Activated naive CD8-positive, alpha-beta T cell treated with anti-CD3 and anti-CD28 coated beads for 36 hours (primary cell): Measurements from ENCODE around the gene NRTN. TPM values are rescaled to one million over a fixed set of nuclear protein-coding genes. Genes with fewer than 3 reads are reported as not detected.
"Not testable (repeated sequence)": the region's sequence is repeated elsewhere in the genome, so short reads cannot be mapped to it uniquely, and the experiment has no call there.

ENCODE experiments used
- DNase-seq: peaks from one replicate; pipeline ENCODE4 v3.0.0; 2021
- H3K27ac Mint-ChIP-seq: one replicate; pipeline ENCODE4 v1.8.0; 2022; ENCODE audit warnings: mild to moderate bottlenecking, moderate library complexity, mixed read lengths
- H3K27me3 Mint-ChIP-seq: one replicate; pipeline ENCODE4 v1.8.0; 2022; ENCODE audit warnings: mild to moderate bottlenecking, mixed read lengths
- H3K36me3 Mint-ChIP-seq: one replicate; pipeline ENCODE4 v1.8.0; 2021; ENCODE audit warnings: mild to moderate bottlenecking, mixed read lengths
- H3K4me1 Mint-ChIP-seq: one replicate; pipeline ENCODE4 v1.8.0; 2021; ENCODE audit warnings: mixed read lengths
- H3K4me3 Mint-ChIP-seq: one replicate; pipeline ENCODE4 v1.8.0; 2022; ENCODE audit warnings: mild to moderate bottlenecking, moderate library complexity, mixed read lengths
- H3K9me3 Mint-ChIP-seq: one replicate; pipeline ENCODE4 v1.8.0; 2022; ENCODE audit warnings: mixed read lengths
- total RNA-seq, 2 experiments: library from RNA; stranded (reverse); gene quantifications; one replicate each; pipeline ENCODE4 v1.2.3, GENCODE V29; 2021

NRTN gene, protein sequence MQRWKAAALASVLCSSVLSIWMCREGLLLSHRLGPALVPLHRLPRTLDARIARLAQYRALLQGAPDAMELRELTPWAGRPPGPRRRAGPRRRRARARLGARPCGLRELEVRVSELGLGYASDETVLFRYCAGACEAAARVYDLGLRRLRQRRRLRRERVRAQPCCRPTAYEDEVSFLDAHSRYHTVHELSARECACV
- total RNA-seq, result under 1 TPM; 0.21 to 0.38 TPM

DNA sequence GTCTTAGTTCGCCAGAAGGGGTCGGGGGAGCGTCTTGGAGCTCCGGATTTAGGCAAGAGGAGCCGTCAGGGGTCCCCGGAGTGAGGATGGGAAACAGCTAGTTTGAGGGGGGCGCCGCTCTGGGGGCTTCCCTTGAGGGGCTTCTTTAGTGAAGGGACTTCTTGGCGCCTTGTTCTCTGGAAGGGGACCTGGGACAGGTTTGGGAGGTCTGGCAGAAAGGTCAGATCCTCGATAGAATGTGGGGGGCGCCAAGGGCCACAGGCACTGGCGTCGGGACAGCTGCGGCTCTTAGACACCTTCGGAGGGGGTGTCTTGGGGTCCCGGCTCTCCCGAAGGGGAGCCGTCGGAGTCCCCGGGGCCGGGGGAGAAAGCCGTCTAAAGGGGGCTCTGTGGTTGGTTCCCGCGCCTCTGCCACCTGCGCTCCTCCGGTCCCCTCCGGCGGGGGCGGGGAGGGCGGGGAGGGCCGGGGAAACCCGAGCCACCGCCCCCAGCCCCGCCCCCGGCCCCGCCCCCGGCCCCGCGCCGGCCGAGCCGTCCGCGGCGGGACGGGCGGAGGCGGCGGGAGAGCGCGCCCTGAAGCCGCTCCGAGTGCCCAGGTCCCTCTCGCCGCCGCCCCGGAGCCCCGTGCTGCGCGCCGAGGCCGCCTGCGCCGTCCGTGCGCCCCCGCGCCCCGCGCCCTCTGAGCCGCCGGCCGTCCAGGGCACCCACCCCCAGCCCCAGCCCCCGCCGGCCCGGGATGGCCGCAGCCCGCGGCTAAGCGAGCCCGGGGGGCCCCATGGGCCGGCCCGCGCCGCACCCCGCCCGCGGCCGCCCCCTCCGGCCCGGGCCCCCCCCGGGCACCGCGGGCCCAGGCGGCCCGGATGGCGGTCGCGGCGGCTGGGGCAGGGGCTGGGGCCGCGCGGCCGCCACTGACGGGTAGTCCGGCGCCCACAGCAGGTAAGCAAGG, at the start of gene NRTN:
Gene NRTN (plus strand): TSS at position 552 of the 946 bp plus-strand sequence. CDS start 19,099 bp downstream, outside the sequence.
- peak within 1 kb of the TSS; percentile 68 for H3K4me3 Mint-ChIP-seq
- H3K36me3 Mint-ChIP-seq, result no peaks in the 10 kb centered on the region
- peak; percentile 57 for DNase-seq
- peaks cover 35% of the 10 kb centered on the region for H3K27me3 Mint-ChIP-seq
- peaks cover 19% of the 10 kb centered on the region for H3K4me1 Mint-ChIP-seq
- peak within 1 kb of the TSS; percentile 34 for H3K27ac Mint-ChIP-seq
- no peaks in the 10 kb centered on the region for H3K9me3 Mint-ChIP-seq

DNA sequence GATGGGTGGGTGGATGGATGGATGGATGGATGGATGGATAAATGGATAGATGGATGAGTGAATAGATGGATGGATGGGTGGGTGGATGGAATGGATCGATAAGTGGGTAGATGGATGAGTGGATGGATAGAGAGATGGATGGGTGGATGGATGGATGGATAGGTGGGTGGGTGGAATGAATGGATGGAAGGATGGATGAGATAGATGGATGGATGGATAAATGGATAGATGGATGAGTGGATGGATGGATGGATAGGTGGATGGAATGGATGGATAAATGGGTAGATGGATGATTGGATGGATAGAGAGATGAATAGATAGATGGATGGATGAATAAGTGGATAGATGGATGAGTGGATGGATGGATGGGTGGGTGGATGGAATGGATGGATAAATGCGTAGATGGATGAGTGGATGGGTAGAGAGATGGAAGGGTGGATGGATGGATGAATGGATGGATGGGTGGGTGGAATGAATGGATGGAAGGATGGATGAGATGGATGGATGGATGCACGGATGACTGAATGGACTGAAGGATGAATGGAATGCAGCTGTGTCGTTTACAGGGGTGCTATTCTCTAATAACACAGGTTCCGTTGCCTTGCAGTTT, 42.2 kb upstream of the NRTN start:
- H3K4me3 Mint-ChIP-seq, result no peak overlapping the region
- H3K9me3 Mint-ChIP-seq, result no peaks in the 10 kb centered on the region
- DNase-seq, result no peak
- H3K27me3 Mint-ChIP-seq, result peaks cover 4% of the 10 kb centered on the region
- H3K27ac Mint-ChIP-seq, result no peak overlapping the region
- no peaks in the 10 kb centered on the region for H3K4me1 Mint-ChIP-seq
- no peaks in the 10 kb centered on the region for H3K36me3 Mint-ChIP-seq

DNA sequence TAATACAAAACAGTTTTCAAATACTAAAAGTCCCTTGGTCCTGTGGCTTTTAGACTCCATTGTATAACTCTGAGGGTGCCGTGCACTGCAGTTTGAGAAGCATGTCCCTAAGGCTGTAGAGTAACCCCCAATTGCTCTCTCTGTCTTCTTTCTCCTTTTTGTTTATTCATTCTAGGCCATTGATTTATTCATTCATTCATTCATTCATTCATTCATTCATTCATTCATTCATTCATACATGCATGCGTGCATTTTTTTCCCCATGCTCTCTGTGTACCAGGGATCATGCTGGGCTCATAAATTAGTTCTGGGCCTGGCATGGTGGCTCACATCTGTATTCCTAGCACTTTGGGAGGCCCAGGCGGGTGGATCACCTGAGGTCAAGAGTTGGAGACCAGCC, 39.6 kb upstream of the NRTN start:
- no peaks in the 10 kb centered on the region for H3K27me3 Mint-ChIP-seq

DNA sequence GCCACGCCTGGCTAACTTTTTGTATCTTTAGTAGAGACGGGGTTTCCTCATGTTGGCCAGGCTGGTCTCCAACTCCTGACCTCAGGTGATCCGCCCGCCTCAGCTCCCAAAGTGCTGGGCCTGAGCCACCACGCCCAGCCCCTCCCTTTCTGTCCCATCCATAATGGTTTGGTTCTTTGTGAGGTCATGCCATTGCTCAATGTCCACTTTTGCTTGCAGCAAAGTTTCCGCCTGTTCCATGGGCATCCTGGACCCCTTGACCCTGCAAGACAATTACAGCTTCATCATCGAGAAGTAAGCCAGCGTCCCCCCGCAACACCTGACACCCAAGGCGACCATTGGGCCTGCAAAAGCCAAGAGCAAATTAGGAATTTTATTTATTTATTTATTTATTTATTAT, 36.9 kb upstream of the NRTN start:
- no peak overlapping the region for H3K4me3 Mint-ChIP-seq
- no peak overlapping the region for H3K27ac Mint-ChIP-seq
- peaks cover 3% of the 10 kb centered on the region for H3K27me3 Mint-ChIP-seq
- H3K9me3 Mint-ChIP-seq, result no peaks in the 10 kb centered on the region
- no peaks in the 10 kb centered on the region for H3K4me1 Mint-ChIP-seq
- DNase-seq, result no peak
- H3K36me3 Mint-ChIP-seq, result no peaks in the 10 kb centered on the region

More for the DNA sequence above, 39.6 kb upstream of the NRTN start:
- Mint-ChIP-seq H3K36me3 (no peaks in the 10 kb centered on the region), H3K9me3 (no peaks in the 10 kb centered on the region), H3K4me3 (no peak overlapping the region), H3K4me1 (no peaks in the 10 kb centered on the region), H3K27ac (no peak overlapping the region)
- DNase-seq, result no peak

DNA sequence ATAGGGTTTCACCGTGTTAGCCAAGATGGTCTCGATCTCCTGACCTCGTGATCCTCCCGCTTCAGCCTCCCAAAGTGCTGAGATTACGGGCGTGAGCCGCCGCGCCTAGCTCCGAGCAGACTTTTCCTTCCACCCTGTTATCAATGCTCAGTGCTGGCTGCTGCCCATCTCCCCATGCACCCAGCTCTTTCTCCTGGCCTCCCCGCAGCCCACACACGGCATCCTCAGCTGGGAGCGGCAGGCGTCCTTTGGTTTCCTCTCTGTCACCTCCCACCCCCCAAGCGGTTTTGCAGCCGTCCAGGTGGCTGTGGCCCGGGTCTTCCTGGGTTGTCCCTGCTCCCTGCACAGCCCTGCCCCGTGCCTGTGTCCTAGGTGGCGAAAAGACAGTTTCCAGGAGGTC, 32.5 kb upstream of the NRTN start:
- Mint-ChIP-seq H3K4me1 (no peaks in the 10 kb centered on the region), H3K27ac (no peak overlapping the region), H3K4me3 (no peak overlapping the region), H3K9me3 (no peaks in the 10 kb centered on the region), H3K36me3 (no peaks in the 10 kb centered on the region), H3K27me3 (peaks cover 10% of the 10 kb centered on the region)
- DNase-seq, result no peak

DNA sequence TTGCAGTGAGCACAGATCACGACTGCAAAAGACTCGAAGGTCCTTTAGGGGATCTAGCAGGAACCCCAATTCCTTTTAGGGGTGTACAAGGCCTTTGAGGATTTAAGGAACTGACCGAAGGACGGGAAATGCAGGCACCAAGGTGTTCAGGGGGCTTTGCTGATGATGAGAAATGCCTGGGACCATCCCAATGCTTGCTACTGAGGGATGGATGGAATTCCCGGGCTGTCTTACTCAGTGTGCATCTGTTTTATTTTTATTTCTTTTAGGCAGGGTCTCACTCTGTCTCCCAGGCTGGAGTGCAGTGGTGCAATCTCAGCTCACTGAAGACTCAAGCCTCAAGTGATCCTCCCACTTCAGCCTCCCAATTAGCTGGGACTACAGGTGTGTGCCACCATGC, 31.6 kb upstream of the NRTN start:
- H3K36me3 Mint-ChIP-seq, result no peaks in the 10 kb centered on the region

DNA sequence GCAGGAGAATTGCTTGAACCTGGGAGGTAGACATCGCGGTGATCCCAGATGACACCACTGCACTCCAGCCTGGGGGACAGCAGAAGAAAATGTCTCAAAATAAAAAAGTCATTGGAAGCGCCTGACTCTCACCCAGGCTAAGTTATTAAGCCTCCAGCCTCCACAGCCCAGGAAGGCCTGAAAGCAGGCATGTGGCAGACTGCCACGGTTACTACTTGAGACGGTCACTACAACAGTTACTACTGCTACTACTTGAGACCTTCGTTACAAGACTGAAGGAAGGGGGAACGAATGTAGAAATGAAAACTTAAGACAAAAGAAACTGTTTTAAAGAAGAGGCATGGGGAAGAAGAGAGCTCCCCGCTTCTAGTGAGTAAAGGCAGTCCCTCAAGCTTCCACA, 29.9 kb upstream of the NRTN start:
- Mint-ChIP-seq H3K4me3 (no peak overlapping the region), H3K27me3 (peaks cover 10% of the 10 kb centered on the region), H3K9me3 (no peaks in the 10 kb centered on the region), H3K27ac (no peak overlapping the region), H3K36me3 (no peaks in the 10 kb centered on the region), H3K4me1 (no peaks in the 10 kb centered on the region)
- DNase-seq, result no peak

More for the DNA sequence above, 31.6 kb upstream of the NRTN start:
- DNase-seq, result no peak
- Mint-ChIP-seq H3K4me3 (no peak overlapping the region), H3K9me3 (no peaks in the 10 kb centered on the region), H3K27me3 (peaks cover 10% of the 10 kb centered on the region), H3K4me1 (no peaks in the 10 kb centered on the region), H3K27ac (no peak overlapping the region)

DNA sequence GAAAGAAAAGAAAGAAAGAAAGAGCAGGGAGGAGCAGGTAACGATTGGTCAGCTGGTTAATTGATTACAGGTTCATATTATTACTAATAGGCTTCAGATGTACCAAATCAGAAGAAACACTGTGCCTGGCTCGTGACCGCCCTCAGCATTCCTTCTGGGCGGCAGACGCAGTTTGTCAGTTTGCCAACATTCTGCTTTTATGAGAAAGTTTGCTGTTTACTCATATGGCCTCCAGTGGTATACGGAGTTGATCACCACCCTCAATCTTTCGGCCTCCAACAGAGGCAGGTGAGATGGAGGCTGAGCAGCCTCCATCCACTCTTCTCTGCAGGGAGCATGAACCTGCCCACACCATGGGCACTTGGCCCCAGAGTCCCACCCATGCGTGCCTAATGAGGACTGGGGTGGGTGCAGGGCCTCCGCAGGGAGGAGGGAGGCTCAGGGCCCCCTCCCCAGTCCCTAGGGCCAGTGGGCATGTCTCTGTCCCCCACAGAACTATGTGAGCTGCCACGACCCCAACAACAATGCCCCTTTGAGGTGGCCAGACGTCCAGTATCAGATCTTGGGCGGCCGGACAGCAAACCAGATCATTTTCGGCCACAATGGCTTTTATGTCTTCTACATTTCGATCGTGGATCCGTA, 29.1 kb upstream of the NRTN start:
- Mint-ChIP-seq H3K4me3 (no peak overlapping the region), H3K27me3 (peaks cover 10% of the 10 kb centered on the region), H3K36me3 (no peaks in the 10 kb centered on the region), H3K4me1 (no peaks in the 10 kb centered on the region), H3K27ac (no peak overlapping the region), H3K9me3 (no peaks in the 10 kb centered on the region)
- no peak for DNase-seq

DNA sequence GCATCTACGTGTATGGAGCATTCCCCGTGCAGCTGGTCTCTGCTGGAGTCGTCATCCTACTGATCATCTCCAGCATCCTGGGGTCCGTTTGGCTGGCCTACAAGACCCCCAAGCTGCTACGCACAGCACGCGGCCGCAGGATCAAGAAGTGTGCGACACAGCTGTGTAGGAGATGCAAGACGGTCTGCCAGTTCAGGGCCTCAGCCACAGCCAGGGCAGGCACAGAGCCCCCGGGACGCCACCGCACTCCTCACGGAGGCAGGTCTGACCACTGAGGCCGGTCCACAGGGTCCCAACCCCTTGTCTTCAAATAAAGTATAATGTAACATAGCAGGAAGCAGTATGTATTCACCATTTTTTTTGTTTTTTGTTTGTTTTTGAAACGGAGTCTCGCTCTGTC, 26.5 kb upstream of the NRTN start:
- no peaks in the 10 kb centered on the region for H3K9me3 Mint-ChIP-seq
- no peak for DNase-seq
- peaks cover 2% of the 10 kb centered on the region for H3K27me3 Mint-ChIP-seq
- no peak overlapping the region for H3K4me3 Mint-ChIP-seq
- no peaks in the 10 kb centered on the region for H3K4me1 Mint-ChIP-seq
- H3K27ac Mint-ChIP-seq, result no peak overlapping the region
- no peaks in the 10 kb centered on the region for H3K36me3 Mint-ChIP-seq

DNA sequence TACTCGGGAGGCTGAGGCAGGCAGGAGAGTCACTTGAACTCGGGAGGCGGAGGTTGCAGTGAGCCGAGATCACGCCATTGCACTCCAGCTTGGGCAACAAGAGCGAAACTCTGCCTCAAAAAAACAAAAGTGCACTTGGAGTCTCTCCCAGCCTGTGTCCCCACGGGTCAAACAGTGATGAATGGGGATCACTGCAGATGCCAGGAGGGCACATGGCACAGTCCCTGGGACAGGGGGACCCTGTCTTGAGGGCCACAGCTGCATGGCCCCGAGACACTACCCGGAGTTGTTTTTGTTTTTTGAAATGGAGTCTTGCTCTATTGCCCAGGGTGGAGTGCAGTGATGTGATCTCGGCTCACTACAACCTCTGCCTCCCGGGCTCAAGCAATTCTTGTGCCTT, 24.0 kb upstream of the NRTN start:
- H3K27me3 Mint-ChIP-seq, H3K4me3 Mint-ChIP-seq, H3K36me3 Mint-ChIP-seq, DNase-seq, H3K27ac Mint-ChIP-seq, H3K9me3 Mint-ChIP-seq, H3K4me1 Mint-ChIP-seq: not testable (repeated sequence)

DNA sequence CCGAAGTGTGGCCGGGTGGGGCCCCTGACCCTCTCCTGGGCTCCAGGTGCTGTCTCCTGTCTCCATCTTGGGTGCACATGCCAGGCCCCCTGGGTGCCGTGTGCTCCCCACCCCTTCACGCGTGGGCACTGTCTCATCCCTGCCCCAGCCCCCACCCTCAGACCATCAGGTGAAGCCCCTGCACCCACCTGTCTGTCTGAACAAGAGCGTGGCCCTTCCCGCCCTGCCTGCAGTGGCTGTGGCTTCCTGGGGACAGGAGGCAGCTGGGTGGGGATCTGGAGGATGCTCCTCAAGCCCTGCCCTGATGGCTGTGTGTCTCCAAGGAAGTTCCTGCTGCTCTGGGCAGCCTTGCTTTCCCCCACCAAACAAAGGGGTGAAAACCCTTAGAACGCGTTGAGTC, 22.5 kb upstream of the NRTN start:
- no peak overlapping the region for H3K4me3 Mint-ChIP-seq
- peaks cover 12% of the 10 kb centered on the region for H3K36me3 Mint-ChIP-seq
- H3K27me3 Mint-ChIP-seq, result no peaks in the 10 kb centered on the region
- H3K9me3 Mint-ChIP-seq, result no peaks in the 10 kb centered on the region
- no peak for DNase-seq
- H3K27ac Mint-ChIP-seq, result no peak overlapping the region
- H3K4me1 Mint-ChIP-seq, result no peaks in the 10 kb centered on the region

DNA sequence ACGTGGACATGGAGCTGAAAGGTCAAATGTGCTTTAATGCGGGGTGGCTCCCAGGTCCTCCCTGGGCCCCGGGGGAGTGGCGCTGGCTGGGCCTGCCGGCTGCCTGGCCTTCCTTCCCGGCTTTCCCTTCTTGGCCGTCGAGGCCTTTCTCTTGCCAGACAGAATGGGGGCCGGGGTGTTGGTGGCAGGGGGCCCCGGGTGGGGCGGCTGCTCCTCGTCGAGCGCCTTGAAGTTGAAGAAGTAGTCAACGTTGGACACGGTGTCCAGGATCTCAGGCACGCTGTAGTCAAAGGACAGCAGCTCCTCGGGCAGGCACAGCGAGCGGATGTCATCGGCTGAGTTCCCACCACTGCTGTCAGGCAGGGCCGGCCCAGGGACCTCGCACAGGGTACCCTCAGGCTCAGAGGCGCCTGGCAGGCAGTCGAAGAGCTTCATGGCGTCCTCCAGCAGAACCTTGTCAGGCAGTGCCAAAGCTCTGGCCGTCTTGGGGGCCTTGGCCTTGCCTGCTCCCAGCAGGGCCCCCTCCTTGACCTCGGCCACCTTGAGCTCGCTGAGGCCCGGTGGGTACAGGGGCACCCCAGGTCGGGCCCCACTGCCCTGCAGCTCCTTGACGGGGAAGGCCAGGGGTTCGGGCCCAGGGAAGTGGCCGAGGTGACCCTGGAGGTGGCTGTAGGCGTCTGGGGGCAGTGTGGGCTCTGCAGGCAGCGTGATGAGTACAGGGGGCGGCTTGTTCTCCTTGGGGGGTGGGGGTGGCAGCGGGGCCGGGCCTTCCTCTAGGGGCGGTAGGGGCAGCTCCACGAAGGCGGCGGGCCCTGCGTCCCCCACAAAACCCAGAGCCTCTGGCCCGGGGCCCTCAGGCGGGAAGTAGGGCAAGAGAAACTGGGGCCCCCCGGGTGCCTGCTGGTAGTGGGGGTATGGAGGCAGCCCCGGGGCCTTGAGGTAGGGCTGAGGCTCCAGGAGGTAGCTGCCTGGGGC, 21.6 kb upstream of the NRTN start:
- Mint-ChIP-seq H3K4me3 (no peak overlapping the region), H3K27ac (no peak overlapping the region), H3K4me1 (no peaks in the 10 kb centered on the region), H3K36me3 (peaks cover 15% of the 10 kb centered on the region), H3K9me3 (no peaks in the 10 kb centered on the region), H3K27me3 (no peaks in the 10 kb centered on the region)
- no peak for DNase-seq

DNA sequence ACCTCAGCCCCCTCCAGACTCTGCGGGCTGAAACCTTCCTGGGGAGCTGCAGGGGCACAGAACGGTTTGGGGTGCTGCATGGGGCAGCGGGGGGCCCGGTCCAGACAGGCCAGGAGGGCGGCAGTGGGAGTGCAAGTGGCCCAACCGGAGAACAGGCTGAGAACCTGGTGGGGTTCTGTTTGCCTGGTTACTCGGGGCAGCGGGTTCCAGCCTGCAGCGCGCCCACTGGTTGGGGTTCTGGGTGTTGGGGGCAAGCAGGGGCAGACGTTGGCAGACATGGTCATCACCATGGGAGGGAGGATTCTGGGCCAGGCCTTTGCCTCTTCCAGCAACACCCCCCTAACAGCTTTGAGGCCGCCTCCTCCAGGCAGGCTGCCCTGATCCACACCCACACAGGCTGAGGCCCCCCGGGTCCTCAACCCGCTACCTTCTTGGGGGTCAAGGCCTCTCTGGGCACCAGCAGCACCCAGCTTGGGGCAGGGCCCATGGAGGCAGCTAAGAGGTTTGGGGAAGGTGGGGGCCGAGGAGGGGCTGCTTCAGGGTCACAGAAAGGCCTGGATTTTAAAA, 20.2 kb upstream of the NRTN start, which contains the start of gene PRR22:
Gene PRR22 (minus strand): TSS at position 166 of the 567 bp plus-strand sequence. CDS start 86 bp downstream, at position 80.
- DNase-seq, result no peak
- Mint-ChIP-seq H3K9me3 (no peaks in the 10 kb centered on the region), H3K4me1 (peaks cover 2% of the 10 kb centered on the region), H3K27me3 (no peaks in the 10 kb centered on the region), H3K36me3 (peaks cover 21% of the 10 kb centered on the region), H3K4me3 (no peak within 1 kb of the TSS), H3K27ac (no peak within 1 kb of the TSS)

DNA sequence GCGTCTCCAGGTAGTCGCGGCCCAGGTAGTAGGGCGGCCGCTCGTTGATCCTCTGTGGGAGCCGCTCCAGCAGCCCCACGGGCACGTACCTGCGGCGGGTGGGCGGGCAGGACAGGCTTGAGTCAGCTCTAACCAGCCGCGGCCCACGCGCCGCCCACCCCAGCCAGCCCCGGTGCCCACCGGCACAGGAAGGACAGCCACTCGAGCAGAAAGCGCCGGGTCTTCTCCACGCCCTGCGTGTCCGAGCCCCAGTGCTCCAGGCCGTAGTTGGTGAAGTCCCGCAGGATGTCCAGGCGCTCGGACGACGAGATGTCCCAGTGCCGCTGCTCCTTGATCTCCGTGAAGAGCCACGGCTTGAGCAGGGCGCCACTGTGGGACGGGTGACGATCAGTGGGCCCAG, 19.4 kb upstream of the NRTN start:
- Mint-ChIP-seq H3K9me3 (no peaks in the 10 kb centered on the region), H3K4me3 (no peak overlapping the region), H3K36me3 (peaks cover 27% of the 10 kb centered on the region), H3K4me1 (peaks cover 7% of the 10 kb centered on the region), H3K27ac (no peak overlapping the region), H3K27me3 (no peaks in the 10 kb centered on the region)
- DNase-seq, result no peak
